Right ventricle myocardium superior (tissue), 1 donor: ENCODE measurements around the gene TNFRSF18. TPM values are rescaled to one million over a fixed set of nuclear protein-coding genes. Genes with fewer than 3 reads are reported as not detected.
A peak's percentile ranks its signal among the peaks of the same experiment; 100 is the strongest.

Source experiments
- ATAC-seq: fragments of 200-7000 bp; cut with Tn5 transposase; one replicate; pipeline ENCODE4 v1.9.1; 2020; ENCODE audit warnings: mild to moderate bottlenecking; ENCODE audit not compliant: poor library complexity
- DNase-seq: peaks from one replicate; pipeline ENCODE4 v3.0.0-alpha.2; 2020
- intact Hi-C: fragments of 100-400 bp; cut with DNase I; formaldehyde crosslinking; loops from one replicate; pipeline ENCODE4 v1.11.2; 2022
- total RNA-seq: library from RNA; stranded (reverse); fragmentation: NEBNext Ultra II Directional; extraction: Animal tissue kit (Norgen Biotek cat#: 25700); gene quantifications from one replicate; pipeline ENCODE4 v1.2.1, GENCODE V29; 2021
- donor health status: DM: no; HTN: yes; CAD: no; lungs with severe emphysema.

The TNFRSF18 gene
- total RNA-seq, 1 donor from 2014 or later: 0.32 TPM

DNA sequence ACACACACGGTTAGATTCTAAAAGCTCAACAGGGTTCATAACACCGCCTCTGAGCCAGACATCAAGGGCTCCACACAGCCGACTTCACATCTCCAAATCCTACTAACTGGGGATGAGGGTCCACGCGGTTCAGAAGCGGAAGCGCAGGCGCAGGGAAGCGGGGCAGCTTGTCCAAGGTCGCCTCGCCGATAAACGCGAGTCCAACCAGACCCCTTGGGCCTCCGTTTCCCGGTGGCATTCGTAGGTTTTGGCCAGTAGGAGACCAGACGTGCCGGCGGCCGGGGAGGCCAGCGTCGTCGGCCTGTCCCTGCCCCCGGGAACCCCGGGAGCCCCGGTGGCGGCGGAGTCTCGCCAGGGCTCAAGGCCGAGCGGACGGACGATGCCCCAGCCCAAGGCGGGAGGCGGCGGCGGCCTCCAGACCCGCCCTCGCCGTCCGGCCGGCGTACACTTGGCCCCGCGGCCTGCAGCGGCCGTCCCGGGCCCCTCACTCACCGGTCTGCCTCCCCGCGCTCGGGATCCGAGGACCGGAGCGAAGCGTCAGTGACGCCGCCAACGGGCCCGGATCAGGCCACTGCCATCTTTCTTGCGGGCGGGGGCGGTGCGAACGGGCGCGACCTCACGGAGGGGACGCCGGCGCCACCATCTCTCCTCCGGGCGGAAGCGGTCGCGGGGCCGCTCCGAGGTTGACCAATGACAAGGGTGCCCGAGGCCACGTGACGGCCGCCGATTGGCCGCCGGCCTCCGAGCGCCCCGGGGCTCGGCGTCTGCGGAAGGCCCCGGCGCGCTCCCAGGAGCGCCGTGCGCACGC is 25.2 kb upstream of the TNFRSF18 start, which contains the start of gene SDF4:
Gene SDF4 (minus strand): TSS at position 602 of the 808 bp plus-strand sequence. CDS start 3,229 bp downstream, outside the sequence.
- intact Hi-C loops: loop anchor here (5.0 kb wide), 1 partner anchor 109 kb away; no protein-coding TSS in a partner anchor

DNA sequence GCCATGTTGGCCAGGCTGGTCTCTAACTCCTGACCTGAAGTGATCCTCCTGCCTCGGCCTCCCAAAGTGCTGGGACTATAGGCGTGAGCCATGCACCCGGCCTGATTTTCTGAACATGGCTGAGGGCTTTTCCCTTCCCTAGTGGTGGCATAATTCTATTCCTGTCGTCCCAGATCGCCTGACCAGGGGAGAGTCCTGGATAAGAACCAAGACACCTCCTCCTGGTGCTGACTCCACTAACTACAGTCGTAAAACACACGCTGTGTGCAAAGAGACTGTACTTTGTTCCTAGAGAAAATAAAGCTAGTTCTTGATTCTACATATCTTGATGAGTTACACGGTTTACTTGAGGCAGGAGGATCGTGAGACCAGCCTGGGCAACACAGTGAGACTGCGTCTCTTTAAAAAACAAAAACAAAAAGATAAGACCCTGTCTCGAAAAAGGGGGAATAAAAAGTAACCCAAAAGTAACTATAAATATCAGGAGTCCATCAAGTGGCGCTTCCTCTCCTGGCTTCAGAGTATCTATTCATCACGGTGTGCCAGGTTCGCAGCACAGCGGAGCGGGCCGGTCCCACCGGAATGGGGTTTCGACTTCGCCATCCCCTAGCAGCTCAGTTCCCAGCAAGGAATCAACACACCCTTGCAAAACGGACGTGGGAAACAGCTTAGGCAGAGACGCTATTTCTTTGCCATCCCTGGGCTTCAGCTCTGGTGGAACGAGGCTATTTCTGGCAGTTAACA is 24.4 kb upstream of the TNFRSF18 start:
- intact Hi-C loops: loop anchor here (5.0 kb wide), 1 partner anchor 109 kb away; no protein-coding TSS in a partner anchor

More for the DNA sequence above, 25.2 kb upstream of the TNFRSF18 start, which contains the start of gene SDF4:
- DNase-seq (peak; percentile 99), ATAC-seq (peak; percentile 98)

DNA sequence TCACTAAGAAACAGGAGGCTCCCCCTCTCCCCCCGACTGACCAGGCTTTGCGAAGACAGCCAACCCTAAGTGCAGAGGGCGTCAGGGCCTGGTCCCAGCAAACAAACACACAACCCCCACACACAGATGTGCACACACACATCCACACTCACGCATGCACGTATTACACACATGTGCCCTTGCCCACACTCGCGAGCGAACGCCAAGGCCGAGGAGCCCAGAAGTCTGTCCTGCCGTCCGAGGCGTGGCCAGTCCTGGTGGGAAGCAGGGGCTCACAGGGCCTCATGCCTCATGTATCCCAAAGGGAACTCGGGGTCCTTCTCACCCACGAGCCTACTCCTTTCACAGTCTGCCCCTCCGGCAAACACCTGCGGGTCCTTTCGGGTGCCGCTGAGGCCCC is 23.4 kb upstream of the TNFRSF18 start:
- no peak for DNase-seq
- ATAC-seq: no peak
- intact Hi-C loops: loop anchor here (5.0 kb wide), 1 partner anchor 107 kb away; no protein-coding TSS in a partner anchor

More for the DNA sequence above, 24.4 kb upstream of the TNFRSF18 start:
- DNase-seq (no peak), ATAC-seq (no peak)

DNA sequence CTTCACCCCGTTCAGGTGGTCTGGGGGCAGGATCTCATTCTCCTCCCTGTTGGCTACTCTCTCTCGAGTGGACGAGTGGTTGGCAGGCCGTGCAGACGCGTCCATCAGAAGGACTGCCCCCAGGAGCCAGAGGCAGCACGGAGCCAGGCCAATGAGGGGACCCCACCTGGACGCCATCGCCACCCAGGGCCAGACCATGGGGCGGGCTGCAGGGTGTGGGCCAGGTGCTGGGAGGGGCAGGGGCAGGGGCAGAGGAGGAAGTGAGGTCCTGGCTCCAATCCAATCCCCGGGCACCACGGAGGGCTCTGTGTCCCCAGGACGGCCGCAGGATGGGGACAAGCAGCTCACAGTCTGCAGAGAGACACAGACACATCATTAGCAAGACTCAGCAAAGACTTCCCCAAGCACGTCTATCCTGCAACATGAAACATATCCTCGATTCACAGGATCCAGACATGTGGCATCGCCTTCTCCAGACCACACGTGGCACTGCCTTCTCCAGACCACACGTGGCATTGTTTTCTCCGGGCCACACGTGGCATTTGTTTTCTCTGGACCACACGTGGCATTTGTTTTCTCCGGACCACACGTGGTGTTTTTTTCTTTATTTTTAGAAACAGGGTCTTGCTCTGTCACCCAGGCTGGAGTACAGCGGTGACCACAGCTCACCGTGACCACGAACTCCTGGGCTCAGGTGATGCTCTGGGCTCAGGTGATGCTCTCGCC is 22.4 kb upstream of the TNFRSF18 start:
- no peak for DNase-seq
- ATAC-seq: no peak
- intact Hi-C loops: no loop called here

DNA sequence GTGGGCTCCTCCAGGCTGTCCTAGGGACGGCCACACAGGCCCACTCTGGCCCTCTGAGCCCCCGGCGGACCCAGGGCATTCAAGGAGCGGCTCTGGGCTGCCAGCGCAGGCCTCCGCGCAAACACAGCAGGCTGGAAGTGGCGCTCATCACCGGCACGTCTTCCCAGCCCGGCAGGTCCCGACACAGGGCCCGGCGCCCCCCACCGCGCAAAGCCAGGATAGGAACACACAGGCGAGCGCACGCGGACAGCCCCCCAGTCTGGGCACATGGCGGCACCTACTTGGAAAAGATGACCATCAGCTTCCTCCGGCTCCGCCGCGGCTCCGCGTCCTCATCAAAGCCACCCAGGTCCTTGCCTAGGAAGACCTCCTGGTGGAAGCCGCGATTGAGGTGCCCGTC is 21.8 kb upstream of the TNFRSF18 start:
- ATAC-seq: no peak
- intact Hi-C loops: no loop called here
- DNase-seq: no peak

DNA sequence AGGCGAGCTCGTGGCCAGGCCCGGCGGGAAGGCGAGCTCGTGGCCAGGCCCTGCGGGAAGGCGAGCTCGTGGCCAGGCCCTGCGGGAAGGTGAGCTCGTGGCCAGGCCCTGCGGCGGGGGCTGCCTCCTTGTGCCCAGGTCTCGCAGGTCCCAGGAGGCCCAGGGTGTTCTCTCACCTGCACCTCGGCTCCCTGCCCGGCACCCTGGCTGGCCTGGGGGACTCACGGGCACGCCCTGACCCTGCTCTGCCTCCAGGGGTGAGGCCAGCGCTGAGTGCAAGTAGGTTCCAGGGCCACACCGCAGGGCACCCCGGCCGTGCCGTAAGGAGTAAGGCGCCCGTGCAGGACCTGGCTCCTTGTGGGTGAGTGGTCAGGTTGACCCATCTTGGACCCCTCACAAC is 21.0 kb upstream of the TNFRSF18 start:
- intact Hi-C loops: no loop called here
- ATAC-seq: no peak
- no peak for DNase-seq

DNA sequence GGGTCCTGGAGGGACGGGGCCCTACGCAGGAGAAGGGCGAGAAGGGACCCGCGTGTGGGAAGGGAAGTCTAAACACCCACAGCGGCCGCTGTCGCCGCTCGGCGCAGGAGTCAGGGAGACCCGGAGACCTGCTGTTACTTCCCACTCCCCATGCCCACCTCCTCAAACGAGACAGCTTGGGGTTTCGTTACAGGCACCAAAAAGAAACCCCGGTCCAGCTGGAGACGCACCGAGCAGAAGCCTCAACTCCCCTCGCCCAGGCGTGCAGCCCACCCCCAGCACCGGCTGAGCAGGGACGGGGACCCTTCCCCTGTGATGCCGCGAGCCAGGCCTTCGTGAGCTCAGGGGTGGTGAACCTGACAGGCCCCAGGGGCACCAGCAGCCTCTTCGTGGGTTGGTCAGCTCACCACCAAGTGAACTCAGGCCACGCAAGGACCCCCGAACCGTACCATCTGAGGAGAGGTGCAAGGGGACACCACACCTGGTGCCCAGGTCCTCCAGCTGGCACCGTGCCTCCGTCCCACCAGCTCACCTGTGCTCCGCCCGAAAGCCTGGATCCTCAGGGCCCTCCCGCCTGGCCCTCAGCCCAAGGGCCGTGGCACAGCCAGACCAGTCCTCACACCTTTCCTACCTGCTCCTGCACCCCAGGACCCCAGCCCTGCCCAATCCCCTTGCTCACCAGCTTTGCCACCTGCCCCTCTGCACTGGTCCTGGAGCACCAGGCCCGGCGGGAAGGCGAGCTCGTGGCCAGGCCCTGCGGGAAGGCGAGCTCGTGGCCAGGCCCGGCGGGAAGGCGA is 20.4 kb upstream of the TNFRSF18 start:
- DNase-seq (no peak), ATAC-seq (no peak)
- intact Hi-C loops: no loop called here

DNA sequence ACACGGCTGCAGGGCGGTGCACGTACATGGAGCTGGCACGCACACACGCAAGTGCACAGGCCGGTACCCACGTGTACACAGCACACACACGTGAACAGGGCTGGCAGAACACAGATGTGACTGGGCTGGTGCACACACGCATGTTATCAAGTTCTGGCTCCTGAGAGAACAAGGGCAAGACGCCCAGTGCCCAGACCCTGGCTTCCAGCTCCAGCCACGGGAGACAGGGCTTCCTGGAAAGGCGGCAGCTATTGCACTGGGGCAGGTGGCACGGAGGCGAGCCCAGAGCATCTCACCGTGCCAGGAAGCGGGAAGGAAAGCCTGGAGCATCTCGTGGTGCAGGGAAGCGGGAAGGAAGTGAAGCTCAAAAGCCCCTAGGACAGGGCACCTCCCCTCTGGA is 19.5 kb upstream of the TNFRSF18 start:
- intact Hi-C loops: no loop called here
- DNase-seq: no peak
- peak; percentile 26 for ATAC-seq

DNA sequence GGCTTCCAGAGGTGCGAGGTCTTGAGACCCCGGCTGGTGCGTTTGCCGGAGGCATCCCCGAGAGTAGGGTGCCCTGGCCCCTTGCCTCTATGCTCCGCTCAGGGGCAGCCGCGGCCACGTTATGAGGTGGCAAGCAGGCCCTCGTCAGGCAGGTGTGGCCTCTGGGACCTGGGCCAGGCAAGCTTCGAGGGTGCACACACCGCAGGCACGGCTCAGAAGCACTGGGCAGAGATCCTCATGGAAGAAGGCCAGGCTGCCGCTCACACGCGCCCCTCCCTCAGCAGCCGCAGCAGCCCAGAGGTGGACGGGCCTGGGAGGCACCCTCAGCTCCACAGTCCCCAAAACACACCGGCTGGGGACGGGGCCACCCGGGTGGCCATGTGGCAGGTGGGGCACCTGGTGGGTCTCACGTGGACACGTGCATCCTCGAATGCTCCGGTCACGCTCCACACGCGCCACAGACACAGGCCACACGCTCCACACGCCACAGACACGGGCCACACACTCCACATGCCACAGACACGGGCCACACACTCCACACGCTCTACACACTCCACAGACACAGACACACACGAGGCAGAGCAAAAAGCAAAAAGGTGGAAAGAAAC is 18.9 kb upstream of the TNFRSF18 start:
- DNase-seq: no peak
- intact Hi-C loops: no loop called here
- ATAC-seq: peak; percentile 33

DNA sequence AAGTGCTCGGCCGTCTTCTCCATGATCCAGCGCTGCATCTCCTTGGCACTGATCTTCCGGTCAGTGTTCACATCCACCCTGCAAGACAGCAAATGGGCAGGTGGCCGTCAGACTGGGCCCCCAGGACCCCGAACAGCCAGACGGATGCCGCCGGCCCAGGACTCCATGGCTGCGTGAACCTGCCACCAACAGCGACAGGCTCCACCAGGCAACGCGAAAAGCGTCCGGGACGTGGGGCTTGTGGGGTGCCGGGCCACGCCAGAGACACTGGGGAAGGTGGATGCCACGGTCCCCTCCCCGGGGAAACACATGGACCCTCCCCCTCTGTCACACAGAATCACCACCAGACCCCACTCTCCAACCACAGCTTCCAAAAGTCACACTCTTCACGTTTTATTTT is 17.5 kb upstream of the TNFRSF18 start:
- DNase-seq (no peak), ATAC-seq (no peak)
- intact Hi-C loops: no loop called here

DNA sequence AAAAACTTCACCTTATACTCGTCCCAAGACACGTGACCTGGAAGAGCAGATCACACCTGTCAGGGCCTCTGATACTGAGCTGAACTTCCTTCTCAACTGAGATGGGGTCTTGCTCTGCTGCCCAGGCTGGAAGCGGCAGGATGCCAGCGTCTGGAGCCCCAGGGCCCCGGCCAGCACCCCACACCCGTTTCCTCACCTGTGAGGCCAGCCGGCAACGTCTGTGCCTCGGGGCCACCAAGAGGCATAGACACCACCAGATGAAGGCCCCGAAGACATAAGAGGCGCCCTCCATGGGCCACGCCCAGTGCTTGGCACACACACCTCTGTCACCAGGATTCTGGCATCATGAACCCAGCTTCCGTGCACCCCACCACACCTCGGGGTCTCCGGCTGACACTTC is 16.9 kb upstream of the TNFRSF18 start:
- ATAC-seq (no peak), DNase-seq (no peak)
- intact Hi-C loops: no loop called here

DNA sequence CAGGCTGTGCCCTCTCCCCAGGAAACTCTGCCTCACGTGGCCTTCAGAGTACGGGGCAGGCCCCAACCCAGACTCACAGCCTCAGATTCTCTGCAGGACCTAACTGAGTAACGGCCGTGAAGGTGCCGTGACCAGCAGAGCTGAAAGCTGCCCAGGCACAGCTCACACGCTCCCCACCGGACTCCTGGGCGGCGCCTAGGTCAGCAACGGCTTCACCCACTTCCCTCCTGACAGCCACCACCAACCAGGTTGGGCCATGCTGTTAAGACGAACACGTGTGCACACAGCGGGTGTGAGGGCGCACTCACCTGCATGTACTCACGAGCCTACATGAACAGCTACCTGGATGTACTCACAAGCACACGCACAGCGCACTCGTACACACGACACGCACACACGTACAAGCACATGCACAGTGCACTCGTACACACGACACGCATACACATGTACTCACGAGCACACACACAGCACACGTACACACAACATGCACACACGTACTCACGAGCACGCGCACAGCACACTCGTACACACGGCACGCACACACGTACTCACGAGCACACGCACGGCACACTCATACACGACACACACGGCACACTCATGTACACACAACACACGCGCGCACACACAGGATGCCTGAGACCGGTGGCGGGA is 16.3 kb upstream of the TNFRSF18 start:
- ATAC-seq (no peak), DNase-seq (no peak)
- intact Hi-C loops: no loop called here

DNA sequence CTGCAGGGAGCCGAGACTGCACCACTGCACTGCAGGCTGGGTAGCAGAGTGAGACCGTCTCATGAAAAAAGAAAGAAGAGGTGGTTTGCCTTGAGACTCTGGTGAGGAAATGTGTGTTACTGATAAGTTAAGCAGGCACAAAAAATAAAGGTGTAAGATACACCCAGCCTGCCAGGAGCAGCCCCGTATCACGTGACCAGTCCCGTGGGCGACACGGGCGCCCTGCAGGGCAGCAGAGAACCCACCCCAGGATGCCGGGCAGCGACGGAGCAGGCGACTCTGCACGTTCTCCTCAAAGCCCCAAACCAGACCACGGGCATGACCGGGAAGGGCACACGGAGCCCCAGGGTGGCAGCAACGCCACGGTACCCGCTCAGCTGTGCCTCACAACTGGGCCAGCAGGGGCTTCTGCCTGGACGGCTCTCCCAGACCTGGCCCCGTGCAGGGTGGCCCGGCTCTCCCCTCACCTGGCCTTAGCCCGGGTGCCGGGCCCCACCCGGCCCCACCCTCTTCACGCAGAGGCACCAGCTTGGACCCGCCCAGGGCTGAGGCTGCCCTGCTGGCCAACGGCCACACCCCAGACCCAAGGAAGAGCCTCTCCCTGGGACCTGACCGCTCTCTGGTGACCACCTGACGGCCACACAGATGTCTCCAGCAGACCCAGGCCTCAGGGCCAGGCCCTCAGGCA is 15.6 kb upstream of the TNFRSF18 start:
- ATAC-seq (no peak), DNase-seq (no peak)
- intact Hi-C loops: no loop called here

DNA sequence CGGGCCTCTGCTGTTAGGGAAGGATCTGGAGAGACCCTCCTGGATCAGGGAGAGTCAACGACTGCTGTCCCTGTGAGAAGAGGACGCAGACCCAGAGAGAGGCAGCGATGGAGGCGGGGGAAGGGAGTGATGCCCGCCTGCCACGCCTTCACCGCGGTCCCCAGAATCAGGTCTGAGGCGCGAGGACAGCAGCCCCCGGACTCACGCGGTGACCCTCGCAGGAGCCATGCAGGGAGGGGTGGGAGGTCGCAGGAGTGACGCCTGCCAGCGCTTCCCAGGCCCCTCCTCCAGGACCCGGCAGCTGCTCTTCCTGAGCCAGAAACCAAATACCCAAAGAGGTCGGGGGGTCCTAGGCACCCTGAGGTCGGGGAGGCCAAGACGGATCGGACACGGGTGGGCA is 13.8 kb upstream of the TNFRSF18 start:
- DNase-seq (no peak), ATAC-seq (no peak)
- intact Hi-C loops: no loop called here

DNA sequence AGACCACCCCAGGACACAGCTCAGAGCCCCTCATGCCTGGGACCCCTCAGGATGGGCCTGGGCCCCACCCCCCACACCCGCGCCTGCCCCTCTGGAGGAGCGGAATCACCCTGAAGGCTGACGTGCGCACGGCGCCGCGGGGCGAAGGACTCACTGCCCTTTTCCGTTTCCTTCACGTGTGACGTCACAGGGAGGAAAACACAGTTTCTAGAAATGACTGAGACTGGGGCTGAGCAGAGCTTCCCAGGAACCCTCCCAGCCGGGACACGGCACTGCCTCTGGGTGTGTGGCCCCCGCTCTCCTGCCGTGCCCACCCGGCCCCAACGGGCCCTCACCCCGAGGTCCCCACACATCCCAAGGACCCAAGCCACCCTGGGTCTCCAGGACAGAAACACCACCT is 12.9 kb upstream of the TNFRSF18 start:
- ATAC-seq (no peak), DNase-seq (no peak)
- intact Hi-C loops: no loop called here

DNA sequence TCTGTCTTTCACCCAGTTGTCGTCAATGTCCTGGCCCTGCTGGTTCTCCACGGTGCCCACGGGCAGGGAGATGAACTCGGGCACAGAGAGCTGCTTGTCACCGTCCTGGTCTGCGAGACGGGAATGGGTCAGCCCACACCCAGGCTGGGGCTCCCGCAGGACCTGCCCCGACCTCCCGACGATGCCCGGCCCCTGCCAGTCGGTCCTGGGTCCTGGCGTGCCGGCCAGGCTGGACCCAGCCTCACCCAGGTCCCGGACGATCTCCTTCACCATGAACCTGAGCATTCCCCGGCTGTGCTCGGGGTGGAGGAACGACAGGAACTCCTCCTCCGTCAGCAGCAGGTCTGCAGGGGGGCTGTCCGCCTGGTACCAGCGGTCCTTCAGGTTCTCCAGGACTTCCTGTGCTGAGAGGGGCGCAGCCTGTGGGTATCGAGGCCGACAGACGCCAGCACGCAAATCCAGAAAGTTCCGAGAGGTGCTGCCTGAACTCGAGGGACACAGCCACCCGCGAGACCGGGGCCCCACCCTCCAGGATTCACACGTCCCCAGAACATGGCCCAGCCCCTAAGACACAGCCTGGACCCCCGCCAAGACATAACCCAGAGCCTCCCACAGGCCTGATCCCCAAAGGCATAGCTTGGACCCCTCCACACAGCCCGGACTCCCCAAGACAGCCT is 12.3 kb upstream of the TNFRSF18 start:
- intact Hi-C loops: no loop called here
- ATAC-seq: no peak

More for the DNA sequence above, 12.3 kb upstream of the TNFRSF18 start:
- no peak for DNase-seq
